KMS-11 (cell line): ENCODE results near the gene LRRC15.

Experiments used
- H2AFZ ChIP-seq: fragments of 200-600 bp; sonication (generic); 2 replicates; pipeline ENCODE4 v1.6.1; 2016; ENCODE audit warnings: antibody characterized with exemption, mixed run types, low read depth
- H3K27ac ChIP-seq: fragments of 200-600 bp; sonication (generic); 2 replicates; pipeline ENCODE4 v1.6.1; 2016; ENCODE audit warnings: mild to moderate bottlenecking, mixed run types
- H3K27me3 ChIP-seq: fragments of 200-600 bp; sonication (generic); 2 replicates; pipeline ENCODE4 v1.6.1; 2017; ENCODE audit warnings: mild to moderate bottlenecking, low read depth, mixed run types, moderate library complexity; ENCODE audit not compliant: insufficient read depth
- H3K36me3 ChIP-seq: fragments of 200-600 bp; sonication (generic); 2 replicates; pipeline ENCODE4 v1.6.1; 2017; ENCODE audit warnings: mild to moderate bottlenecking, mixed run types; ENCODE audit not compliant: insufficient read depth
- H3K4me1 ChIP-seq: fragments of 200-600 bp; sonication (generic); 2 replicates; pipeline ENCODE4 v1.6.1; 2016; ENCODE audit warnings: mild to moderate bottlenecking, low read depth, mixed run types; ENCODE audit not compliant: poor library complexity, severe bottlenecking
- H3K4me2 ChIP-seq: fragments of 200-600 bp; sonication (generic); 2 replicates; pipeline ENCODE4 v1.7.0; 2016; ENCODE audit warnings: mild to moderate bottlenecking, mixed run types
- H3K4me3 ChIP-seq: fragments of 200-600 bp; sonication (generic); IDR thresholded peaks from 2 replicates; pipeline ENCODE4 v1.6.1; 2017; ENCODE audit warnings: low read depth, low read length, mixed read lengths; ENCODE audit not compliant: insufficient read depth
- H3K79me2 ChIP-seq: fragments of 200-600 bp; sonication (generic); 2 replicates; pipeline ENCODE4 v1.6.1; 2016; ENCODE audit warnings: low read depth, mixed run types; ENCODE audit not compliant: insufficient read depth
- H3K9ac ChIP-seq: fragments of 200-600 bp; sonication (generic); 2 replicates; pipeline ENCODE4 v1.6.1; 2016; ENCODE audit warnings: mild to moderate bottlenecking, mixed run types
- H4K20me1 ChIP-seq: fragments of 200-600 bp; sonication (generic); 2 replicates; pipeline ENCODE4 v1.6.1; 2016; ENCODE audit warnings: mild to moderate bottlenecking, mixed run types; ENCODE audit not compliant: insufficient read depth
- TF ChIP-seq, protein P1 (sequence below): fragments of 200-600 bp; sonication (generic); conservative IDR thresholded peaks from 2 replicates; pipeline ENCODE4 v1.6.1; 2017; ENCODE audit warnings: low read depth, mild to moderate bottlenecking, antibody characterized with exemption, low read length, moderate library complexity, mixed read lengths

The LRRC15 gene

GRCh38 chr3:194389269-194389668 lies 19.7 kb upstream of the LRRC15 start:
- Histone ChIP-seq H3K4me1 (no peaks in the 10 kb centered on the region), H3K79me2 (no peaks in the 10 kb centered on the region)

GRCh38 chr3:194387926-194388418 lies 18.4 kb upstream of the LRRC15 start:
- Histone ChIP-seq H3K4me3 (no peak overlapping the region), H3K27ac (no peak overlapping the region), H3K79me2 (no peaks in the 10 kb centered on the region), H3K36me3 (no peaks in the 10 kb centered on the region), H4K20me1 (no peaks in the 10 kb centered on the region), H2AFZ (no peak overlapping the region), H3K4me2 (no peak overlapping the region), H3K27me3 (no peaks in the 10 kb centered on the region), H3K9ac (no peak overlapping the region), H3K4me1 (no peaks in the 10 kb centered on the region)
- TF ChIP-seq, protein P1, sequence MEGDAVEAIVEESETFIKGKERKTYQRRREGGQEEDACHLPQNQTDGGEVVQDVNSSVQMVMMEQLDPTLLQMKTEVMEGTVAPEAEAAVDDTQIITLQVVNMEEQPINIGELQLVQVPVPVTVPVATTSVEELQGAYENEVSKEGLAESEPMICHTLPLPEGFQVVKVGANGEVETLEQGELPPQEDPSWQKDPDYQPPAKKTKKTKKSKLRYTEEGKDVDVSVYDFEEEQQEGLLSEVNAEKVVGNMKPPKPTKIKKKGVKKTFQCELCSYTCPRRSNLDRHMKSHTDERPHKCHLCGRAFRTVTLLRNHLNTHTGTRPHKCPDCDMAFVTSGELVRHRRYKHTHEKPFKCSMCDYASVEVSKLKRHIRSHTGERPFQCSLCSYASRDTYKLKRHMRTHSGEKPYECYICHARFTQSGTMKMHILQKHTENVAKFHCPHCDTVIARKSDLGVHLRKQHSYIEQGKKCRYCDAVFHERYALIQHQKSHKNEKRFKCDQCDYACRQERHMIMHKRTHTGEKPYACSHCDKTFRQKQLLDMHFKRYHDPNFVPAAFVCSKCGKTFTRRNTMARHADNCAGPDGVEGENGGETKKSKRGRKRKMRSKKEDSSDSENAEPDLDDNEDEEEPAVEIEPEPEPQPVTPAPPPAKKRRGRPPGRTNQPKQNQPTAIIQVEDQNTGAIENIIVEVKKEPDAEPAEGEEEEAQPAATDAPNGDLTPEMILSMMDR, result no peak

More at GRCh38 chr3:194389269-194389668, 19.7 kb upstream of the LRRC15 start:
- Histone ChIP-seq H3K9ac (no peak overlapping the region), H3K27me3 (no peaks in the 10 kb centered on the region), H2AFZ (no peak overlapping the region), H3K36me3 (no peaks in the 10 kb centered on the region), H4K20me1 (no peaks in the 10 kb centered on the region), H3K4me3 (no peak overlapping the region), H3K4me2 (no peak overlapping the region), H3K27ac (no peak overlapping the region)
- TF ChIP-seq, protein P1, result no peak

DNA sequence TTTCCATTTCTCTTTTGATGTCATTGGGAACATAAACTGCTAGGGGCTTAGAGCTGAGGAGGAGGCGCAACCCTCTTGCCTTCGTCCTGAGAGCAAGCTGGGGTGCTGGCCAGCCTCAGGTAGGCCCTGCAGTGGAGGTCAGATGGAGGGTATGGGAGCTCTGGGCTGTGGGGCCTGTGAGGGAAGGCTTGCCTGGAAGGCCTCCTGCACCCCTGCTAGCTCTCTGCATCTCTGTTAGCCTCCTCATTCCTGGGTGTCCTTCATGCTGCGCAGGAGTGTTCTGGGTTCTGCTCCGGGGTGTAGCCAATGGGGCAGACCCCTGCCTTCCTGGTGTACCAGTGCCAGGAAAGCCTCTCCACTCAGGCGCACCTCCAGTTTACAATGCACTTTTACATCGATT lies 17.7 kb upstream of the LRRC15 start:
- Histone ChIP-seq H3K4me3 (no peak overlapping the region), H3K79me2 (no peaks in the 10 kb centered on the region), H3K4me1 (no peaks in the 10 kb centered on the region), H3K27me3 (no peaks in the 10 kb centered on the region), H3K27ac (no peak overlapping the region), H4K20me1 (no peaks in the 10 kb centered on the region), H3K9ac (no peak overlapping the region), H2AFZ (no peak overlapping the region), H3K4me2 (no peak overlapping the region), H3K36me3 (no peaks in the 10 kb centered on the region)
- TF ChIP-seq, protein P1, result no peak

DNA sequence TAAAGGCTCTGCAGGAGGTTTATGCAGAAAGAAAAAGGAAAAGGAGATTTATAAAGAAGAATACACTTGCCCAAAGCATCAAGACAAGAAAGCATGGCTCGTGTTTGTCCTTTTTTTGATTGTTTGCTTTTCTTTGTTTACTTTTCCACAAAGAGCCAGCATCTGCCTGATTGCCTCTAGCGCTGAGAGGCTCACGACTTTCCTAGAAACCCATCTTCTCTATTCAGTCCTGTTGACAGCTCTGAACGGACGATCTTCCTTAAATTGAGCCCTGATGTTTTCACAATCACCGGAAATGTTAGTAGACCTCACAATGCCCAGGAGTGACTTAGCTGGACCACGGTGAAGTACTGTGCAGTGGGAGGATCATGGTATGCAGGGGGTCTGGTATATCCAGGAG lies 17.1 kb upstream of the LRRC15 start:
- H3K36me3 ChIP-seq, result no peaks in the 10 kb centered on the region
- no peak overlapping the region for H2AFZ ChIP-seq
- H3K27ac ChIP-seq, result no peak overlapping the region
- H4K20me1 ChIP-seq, result no peaks in the 10 kb centered on the region
- no peaks in the 10 kb centered on the region for H3K27me3 ChIP-seq
- no peaks in the 10 kb centered on the region for H3K79me2 ChIP-seq
- no peak overlapping the region for H3K4me3 ChIP-seq
- H3K9ac ChIP-seq, result no peak overlapping the region
- H3K4me1 ChIP-seq, result no peaks in the 10 kb centered on the region
- H3K4me2 ChIP-seq, result no peak overlapping the region
- TF ChIP-seq, protein P1, result no peak
